Heart left ventricle (tissue), 16 donors: ENCODE data around the gene EFNB3. TPM values are rescaled to one million over a fixed set of nuclear protein-coding genes. Genes with fewer than 3 reads are reported as not detected.

ENCODE experiments used
- ATAC-seq, 4 donors: fragments of 200-7000 bp; cut with Tn5 transposase; one replicate each; pipeline ENCODE4 v1.9.1; 2020 to 2022; ENCODE audit warnings: moderate library complexity in 4 of 4, mild to moderate bottlenecking in 3 of 4, moderate number of reproducible peaks in 1 of 4
- DNase-seq, 5 donors: peaks; one replicate each; pipeline ENCODE4 v3.0.0-alpha.2; 2020
- H3K27ac ChIP-seq, 12 donors: fragments of 200-600 bp; sonication (generic) in 4 of 12; one replicate each; pipeline versions ENCODE4 v1.5.0 to v1.8.0; 2016 to 2022; ENCODE audit warnings: mild to moderate bottlenecking in 2 of 12
- H3K27me3 ChIP-seq, 9 donors: fragments of 200-600 bp; sonication (generic) in 2 of 9; one replicate each; pipeline versions ENCODE4 v1.5.1 to v1.8.0; 2016 to 2022; ENCODE audit warnings: mild to moderate bottlenecking in 3 of 9
- H3K36me3 ChIP-seq, 9 donors: fragments of 200-600 bp; sonication (generic) in 2 of 9; one replicate each; pipeline versions ENCODE4 v1.5.0 to v1.8.0; 2018 to 2022; ENCODE audit warnings: mild to moderate bottlenecking in 2 of 9
- H3K4me1 ChIP-seq, 12 donors: fragments of 200-600 bp; sonication (generic) in 4 of 12; one replicate each; pipeline versions ENCODE4 v1.5.0 to v1.8.0; 2016 to 2022; ENCODE audit warnings: mild to moderate bottlenecking in 3 of 12
- H3K4me3 ChIP-seq, 12 donors: fragments of 200-600 bp; sonication (generic) in 4 of 12; one replicate each; pipeline versions ENCODE4 v1.5.0 to v1.8.0; 2017 to 2022; ENCODE audit warnings: mild to moderate bottlenecking in 9 of 12, moderate library complexity in 4 of 12
- H3K9me3 ChIP-seq, 12 donors: fragments of 200-600 bp; sonication (generic) in 4 of 12; one replicate each; pipeline versions ENCODE4 v1.5.0 to v1.8.0; 2016 to 2022; ENCODE audit warnings: mild to moderate bottlenecking in 1 of 12
- CTCF ChIP-seq, 12 donors: fragments of 200-600 bp; sonication (generic) in 4 of 12; IDR thresholded peaks; one replicate each; pipeline versions ENCODE4 v1.5.0 to v1.8.0; 2018 to 2022; ENCODE audit warnings: antibody characterized with exemption in 12 of 12, mild to moderate bottlenecking in 5 of 12
- POLR2A ChIP-seq, 2 donors: fragments of 450-650 bp; IDR thresholded peaks; one replicate each; pipeline ENCODE4 v1.6.1; 2017; ENCODE audit warnings: antibody characterized with exemption in 2 of 2, mild to moderate bottlenecking in 2 of 2, moderate library complexity in 2 of 2
- WGBS, 4 donors: extraction: QIAGEN DNeasy Blood & Tissue Kit in 2 of 4; methylation state at CpG; one replicate each; pipeline versions ENCODE4 v1.1.5 to v1.1.7; 2013 to 2018; 5-methylcytosine and 5-hydroxymethylcytosine counted together
- intact Hi-C, 10 donors: fragments of 100-400 bp; cut with DNase I; formaldehyde crosslinking; loops; one replicate each; pipeline versions ENCODE4 v1.11.1 to v1.14.2; 2022
- polyA plus RNA-seq, 2 donors: library from polyadenylated mRNA; stranded (reverse); fragments of 200-250 nt; gene quantifications; one replicate each; pipeline ENCODE4 v1.2.3, GENCODE V29; 2013
- total RNA-seq, 9 donors: library from RNA; depleted of rRNA in 2 of 9; stranded (reverse); fragments of >200 nt in 2 of 9; fragmentation: NEBNext Ultra II Directional in 3 of 9; extraction: Animal tissue kit (Norgen Biotek cat#: 25700) in 3 of 9; gene quantifications; one replicate each; pipeline versions ENCODE4 v1.1.0 to v1.2.4, GENCODE V29; 2016 to 2023
- donor health status: ischemic (EF 13 %, LVEDD 7.1; RV severe dilation, severe dysfunction).
- donor health status: healthy with polysubstance abuse.
- donor health status: DM: no; HTN: yes; CAD: no.
- donor health status: DM: no; HTN: no; CAD: no.
- donor health status: ischemic (EF 25% LVEDD 6.9; RV normal size, moderate dysfunction).
- donor health status: ischemic (EF 25% LVEDD 5.7; RV mildly dilated, moderate dysfunction).
- donor health status: healthy.
- donor health status: DM: yes; HTN: yes; CAD: no.
- donor health status: ischemic (EF 35%, LVEDD 5.7; RV mildly dilated, moderate dysfunction).
- donor health status: nonischemic (EF 11% LVEDD 7.7; RV severe dilation, severe dysfunction).
- donor health status: DM: yes; HTN: yes; CAD: no.
- donor health status: PGD.
- donor health status: ischemic (EF 29% LVEDD 5.4; RV normal size, mild dysfunction).
- donor health status: nonischemic (EF 23%, LVEDD 6.1; RV moderate dilation, normal function).

The EFNB3 gene
- total and polyA plus RNA-seq, 11 donors, result 0.10 to 4.6 (median 0.36) TPM

- H3K4me1 ChIP-seq, result peaks cover 0 to 10% (median 5%) of the 10 kb centered on the region in 12 donors
- H3K9me3 ChIP-seq, result peaks cover 0 to 6% (median 0%) of the 10 kb centered on the region in 12 donors
- intact Hi-C loops, result loop anchor here (5.0 to 10.0 kb wide), 9 partner anchors 69 to 309 kb away; partner anchors contain the start of genes CYB5D1 (in 6 of the 10), NAA38 (in 6 of the 10) and TMEM88 (in 6 of the 10)
- no peak overlapping the region for H3K4me3 ChIP-seq
- H3K36me3 ChIP-seq, result no peaks in the 10 kb centered on the region
- DNase-seq, result no peak
- ATAC-seq, result no peak
- WGBS, 4 donors, result 63 to 73% (median 67%) methylated on average over 7 of the region's 7 CpGs
- no peak overlapping the region for H3K27ac ChIP-seq
- H3K27me3 ChIP-seq, result peaks cover 0 to 5% (median 0%) of the 10 kb centered on the region in 9 donors
- TF ChIP-seq CTCF (IDR thresholded peaks at IDR 0.05), result no peak
- TF ChIP-seq POLR2A (IDR thresholded peaks at IDR 0.05), result no peak
Measured at GRCh38 chr17:7745748-7746470, 40.9 kb downstream of the EFNB3 start.

DNA sequence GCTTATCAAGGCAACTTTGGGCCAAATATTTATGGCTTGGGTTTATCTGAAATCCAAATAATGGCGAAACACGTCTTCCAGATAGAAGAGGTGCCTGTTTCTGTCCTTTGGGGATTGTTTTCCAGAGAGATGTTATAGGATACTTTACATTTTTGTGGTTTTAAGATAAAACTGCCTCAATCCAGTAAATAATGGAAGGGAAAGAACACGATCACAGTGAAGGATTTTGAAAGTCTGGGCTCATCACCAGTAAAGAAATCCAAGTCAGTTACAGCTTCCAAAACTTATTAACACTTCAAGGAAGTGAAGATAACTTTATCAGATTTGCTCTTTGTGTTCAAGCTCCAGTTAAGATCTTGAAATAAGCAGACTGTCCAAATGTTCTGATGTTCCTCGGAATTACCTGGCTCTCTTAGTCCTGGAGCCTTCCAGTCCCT lies 42.7 kb downstream of the EFNB3 start:
- DNase-seq (no peak), ATAC-seq (no peak)
- H3K36me3 ChIP-seq, result no peaks in the 10 kb centered on the region
- no peak for TF ChIP-seq POLR2A (IDR thresholded peaks at IDR 0.05)
- no peak for TF ChIP-seq CTCF (IDR thresholded peaks at IDR 0.05)
- H3K27ac ChIP-seq, result no peak overlapping the region
- H3K4me3 ChIP-seq, result no peak overlapping the region
- peaks cover 0 to 6% (median 0%) of the 10 kb centered on the region in 12 donors for H3K9me3 ChIP-seq
- H3K27me3 ChIP-seq, result peaks cover 0 to 2% (median 0%) of the 10 kb centered on the region in 9 donors
- WGBS, 4 donors, result 46 to 64% (median 50%) methylated on average over 4 of the region's 4 CpGs
- H3K4me1 ChIP-seq, result peaks cover 0 to 10% (median 5%) of the 10 kb centered on the region in 12 donors
- intact Hi-C loops, result loop anchor here (5.0 to 10.0 kb wide), 9 partner anchors 67 to 307 kb away; partner anchors contain the start of genes CYB5D1 (in 6 of the 10), NAA38 (in 6 of the 10) and TMEM88 (in 6 of the 10)

- Histone ChIP-seq H3K27me3 (no peaks in the 10 kb centered on the region), H3K4me1 (peaks cover 0 to 10% (median 5%) of the 10 kb centered on the region in 12 donors), H3K4me3 (no peak overlapping the region), H3K27ac (no peak overlapping the region), H3K36me3 (no peaks in the 10 kb centered on the region), H3K9me3 (peaks cover 0 to 6% (median 0%) of the 10 kb centered on the region in 12 donors)
- intact Hi-C loops, result loop anchor here (5.0 to 10.0 kb wide), 9 partner anchors 67 to 307 kb away; partner anchors contain the start of genes CYB5D1 (in 6 of the 10), NAA38 (in 6 of the 10) and TMEM88 (in 6 of the 10)
- ATAC-seq (peak in 1 of 4 donors; percentile 36), DNase-seq (no peak)
- WGBS, 4 donors, result 48 to 59% (median 54%) methylated on average over 10 of the region's 10 CpGs
- TF ChIP-seq POLR2A (IDR thresholded peaks at IDR 0.05), result no peak
- TF ChIP-seq CTCF (IDR thresholded peaks at IDR 0.05), result no peak
Measured at GRCh38 chr17:7748076-7748775, 43.2 kb downstream of the EFNB3 start.
